ENCODE results near the gene KAT6B.

GRCh38 chr10:74944205-74944604, 117.8 kb downstream of the KAT6B start:
- TF ChIP-seq EZH2phosphoT487 (IDR thresholded peaks at IDR 0.05; ENCODE audit: insufficient read depth, low read depth) (no peak), EZH2 (IDR thresholded peaks at IDR 0.05; ENCODE audit: insufficient read depth, poor library complexity, severe bottlenecking) (no peak)
